ENCODE measurements around the gene SEC11A. TPM values are rescaled to one million over a fixed set of nuclear protein-coding genes. Genes with fewer than 3 reads are reported as not detected.

SEC11A gene
- total RNA-seq, 4 donors from 2014 or later, result 19.9 to 124 (median 83.0) TPM

- in situ Hi-C loops (cut with MboI; ENCODE audit: low pct_ligation_motif_present in 1 of 4, low pct_unique_long_range_greater_than_20kb in 1 of 4, low sequenced_read_pairs in 3 of 4) (no loop called here), intact Hi-C loops (cut with DNase I; ENCODE audit: low total_unique reads) (no loop called here)
- 60 to 81% methylated on average over 1 to 3 of the region's 3 CpGs for WGBS, 2 donors (ENCODE audit: low coverage in 1 of 2)
- no peak overlapping the region for H3K4me3 ChIP-seq
- H3K27me3 ChIP-seq, result no peaks in the 10 kb centered on the region
- no peaks in the 10 kb centered on the region for H3K4me1 ChIP-seq
- no peak for TF ChIP-seq EP300 (IDR thresholded peaks at IDR 0.05; ENCODE audit: low read depth)
- no peak for TF ChIP-seq CTCF (IDR thresholded peaks at IDR 0.05)
- no peak for TF ChIP-seq POLR2A (IDR thresholded peaks at IDR 0.05)
- no peak for TF ChIP-seq POLR2AphosphoS5 (IDR thresholded peaks at IDR 0.05)
- peaks cover 0 to 38% (median 7%) of the 10 kb centered on the region in 4 donors for H3K36me3 ChIP-seq
- DNase-seq, result no peak
- H3K27ac ChIP-seq, result no peak overlapping the region
- H3K9me3 ChIP-seq, result no peaks in the 10 kb centered on the region
Measured at GRCh38 chr15:84681831-84682230, 34.1 kb downstream of the SEC11A start.

DNA sequence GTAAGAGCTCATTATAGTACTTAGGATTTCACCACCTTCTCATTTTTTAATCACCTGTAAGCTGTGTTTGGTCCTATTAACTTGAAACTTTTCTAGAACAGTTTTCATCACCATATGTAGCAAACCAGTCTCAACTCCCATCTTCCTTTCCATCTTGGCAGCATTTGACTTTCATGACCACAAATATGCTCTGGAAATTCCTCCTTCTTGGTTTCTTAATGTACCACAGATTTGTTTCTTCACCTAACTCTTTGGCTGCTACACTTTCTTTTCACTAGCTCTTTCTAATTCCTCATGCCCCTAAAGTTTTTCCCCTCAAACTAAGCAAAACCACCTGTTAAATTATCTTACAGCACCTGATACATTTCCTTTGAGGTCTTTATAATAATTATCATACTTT lies 44.7 kb downstream of the SEC11A start:
- no peak overlapping the region for H3K27ac ChIP-seq
- no peaks in the 10 kb centered on the region for H3K27me3 ChIP-seq
- peaks cover 0 to 40% (median 16%) of the 10 kb centered on the region in 4 donors for H3K36me3 ChIP-seq
- H3K4me1 ChIP-seq, result no peaks in the 10 kb centered on the region
- in situ Hi-C loops (cut with MboI; ENCODE audit: low pct_ligation_motif_present in 1 of 4, low pct_unique_long_range_greater_than_20kb in 1 of 4, low sequenced_read_pairs in 3 of 4), result loop anchor here in 1 of 4 donors (25.0 kb wide), 1 partner anchor 91 kb away; no protein-coding TSS in a partner anchor
- no peak overlapping the region for H3K4me3 ChIP-seq
- no peak for DNase-seq
- TF ChIP-seq EP300 (IDR thresholded peaks at IDR 0.05; ENCODE audit: low read depth), result no peak
- TF ChIP-seq POLR2A (IDR thresholded peaks at IDR 0.05), result no peak
- TF ChIP-seq CTCF (IDR thresholded peaks at IDR 0.05), result no peak
- TF ChIP-seq POLR2AphosphoS5 (IDR thresholded peaks at IDR 0.05), result no peak
- no peaks in the 10 kb centered on the region for H3K9me3 ChIP-seq
- intact Hi-C loops (cut with DNase I; ENCODE audit: low total_unique reads), result no loop called here

DNA sequence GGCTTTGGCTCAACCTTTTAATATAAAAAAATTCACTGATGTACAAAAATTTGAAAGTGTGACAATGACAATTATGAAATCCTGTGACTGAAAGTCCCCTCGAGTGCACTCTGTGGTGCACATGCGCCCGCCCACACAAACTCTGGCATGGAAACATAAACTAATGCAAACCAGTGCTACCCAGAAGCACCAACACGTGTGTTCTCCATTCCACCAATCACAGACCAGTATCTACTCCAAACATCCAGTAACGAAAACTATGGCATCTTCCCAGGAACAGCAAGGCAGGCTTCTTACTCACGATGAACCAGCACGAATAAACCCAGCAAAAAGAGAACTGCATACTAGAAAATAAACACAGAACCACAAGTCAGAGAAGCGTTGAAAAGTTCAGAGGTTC lies 46.2 kb downstream of the SEC11A start:
- in situ Hi-C loops (cut with MboI; ENCODE audit: low pct_ligation_motif_present in 1 of 4, low pct_unique_long_range_greater_than_20kb in 1 of 4, low sequenced_read_pairs in 3 of 4) (loop anchor here in 1 of 4 donors (25.0 kb wide), 1 partner anchor 93 kb away; no protein-coding TSS in a partner anchor), intact Hi-C loops (cut with DNase I; ENCODE audit: low total_unique reads) (loop anchor here (10.0 kb wide), 1 partner anchor 45 kb away; the partner anchor contains the start of gene SEC11A)
- Histone ChIP-seq H3K36me3 (peaks cover 0 to 37% (median 12%) of the 10 kb centered on the region in 4 donors), H3K4me3 (no peak overlapping the region), H3K9me3 (no peaks in the 10 kb centered on the region), H3K27ac (no peak overlapping the region), H3K27me3 (no peaks in the 10 kb centered on the region), H3K4me1 (no peaks in the 10 kb centered on the region)
- no peak for TF ChIP-seq EP300 (IDR thresholded peaks at IDR 0.05; ENCODE audit: low read depth)
- TF ChIP-seq POLR2AphosphoS5 (IDR thresholded peaks at IDR 0.05), result no peak
- no peak for TF ChIP-seq POLR2A (IDR thresholded peaks at IDR 0.05)
- no peak for TF ChIP-seq CTCF (IDR thresholded peaks at IDR 0.05)
- 74 to 89% methylated on average over 3 to 8 of the region's 8 CpGs for WGBS, 2 donors (ENCODE audit: low coverage in 1 of 2)
- DNase-seq, result no peak

DNA sequence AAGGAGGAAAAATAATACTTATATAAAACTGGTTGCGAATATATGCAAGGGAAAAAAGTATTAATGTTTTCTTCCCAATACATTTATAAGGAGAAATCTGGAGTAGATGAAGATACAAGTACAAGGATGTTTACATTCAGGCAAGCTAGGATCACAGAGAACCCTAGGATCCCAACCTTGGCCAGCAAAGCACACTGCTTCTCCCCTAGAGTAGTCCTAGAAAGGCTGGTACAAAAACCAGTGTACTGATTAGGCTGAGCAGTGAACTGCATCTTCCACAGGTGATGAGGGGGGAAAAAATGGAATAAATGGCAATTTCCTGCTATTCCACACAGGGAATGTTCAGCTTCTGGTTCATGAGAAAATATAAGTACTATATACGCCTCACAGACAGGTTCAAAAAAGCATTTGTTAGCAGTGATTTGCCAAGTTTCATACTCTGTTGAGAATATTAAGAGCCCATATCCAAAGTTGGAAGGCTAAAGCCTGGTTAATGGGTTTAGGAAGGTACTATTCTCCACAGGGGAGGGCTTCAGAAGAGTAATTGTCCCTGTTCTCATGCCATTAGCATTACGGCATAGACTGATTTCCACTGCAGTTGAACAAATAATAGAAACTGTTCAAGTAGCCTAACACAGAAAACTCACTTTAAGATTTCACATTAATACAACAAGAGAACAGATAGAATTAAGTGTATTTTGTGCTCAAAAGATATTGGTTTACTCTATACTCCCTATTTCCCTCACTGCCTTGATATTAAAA lies 47.5 kb downstream of the SEC11A start:
- Histone ChIP-seq H3K4me3 (no peak overlapping the region), H3K36me3 (peaks cover 0 to 24% (median 8%) of the 10 kb centered on the region in 4 donors)
- intact Hi-C loops (cut with DNase I; ENCODE audit: low total_unique reads), result loop anchor here (10.0 kb wide), 1 partner anchor 46 kb away; the partner anchor contains the start of gene SEC11A

More for the DNA sequence above, 47.5 kb downstream of the SEC11A start:
- Histone ChIP-seq H3K27me3 (no peaks in the 10 kb centered on the region), H3K4me1 (no peaks in the 10 kb centered on the region), H3K9me3 (no peaks in the 10 kb centered on the region), H3K27ac (no peak overlapping the region)
- DNase-seq, result no peak
- WGBS, 2 donors (ENCODE audit: low coverage in 1 of 2), result 95 to 99% methylated on average over 3 of the region's 3 CpGs
- in situ Hi-C loops (cut with MboI; ENCODE audit: low pct_ligation_motif_present in 1 of 4, low pct_unique_long_range_greater_than_20kb in 1 of 4, low sequenced_read_pairs in 3 of 4), result loop anchor here in 1 of 4 donors (25.0 kb wide), 1 partner anchor 94 kb away; no protein-coding TSS in a partner anchor
- TF ChIP-seq POLR2AphosphoS5 (IDR thresholded peaks at IDR 0.05) (no peak), POLR2A (IDR thresholded peaks at IDR 0.05) (no peak)
